Right atrium auricular region (tissue), 2 donors: Measurements from ENCODE around the gene DAGLA. TPM values are rescaled to one million over a fixed set of nuclear protein-coding genes. Genes with fewer than 3 reads are reported as not detected.

ENCODE experiments used
- DNase-seq: peaks from one replicate; pipeline ENCODE4 v3.0.0-alpha.2; 2019; ENCODE audit warnings: low spot score
- H3K27ac ChIP-seq, 2 donors: fragments of 200-600 bp; sonication (generic); 1 replicate in 1 of 2; 2 replicates in 1 of 2; pipeline ENCODE4 v1.5.1; 2016 to 2019
- H3K27me3 ChIP-seq, 2 donors: fragments of 200-600 bp; sonication (generic); one replicate each; pipeline versions ENCODE4 v1.5.1 to v1.6.0; 2017 to 2019
- H3K36me3 ChIP-seq: fragments of 200-600 bp; sonication (generic); one replicate; pipeline ENCODE4 v1.5.1; 2016
- H3K4me1 ChIP-seq, 2 donors: fragments of 200-600 bp; sonication (generic); one replicate each; pipeline versions ENCODE4 v1.5.1 to v1.6.0; 2017 to 2019
- H3K4me3 ChIP-seq, 2 donors: fragments of 200-600 bp; sonication (generic); 1 replicate in 1 of 2; 2 replicates in 1 of 2; pipeline ENCODE4 v1.5.1; 2017 to 2019; ENCODE audit warnings: mild to moderate bottlenecking in 1 of 2, moderate library complexity in 1 of 2
- H3K9me3 ChIP-seq, 2 donors: fragments of 200-600 bp; sonication (generic); one replicate each; pipeline ENCODE4 v1.5.1; 2019
- total RNA-seq, 2 donors: library from RNA; depleted of rRNA; stranded (reverse); fragments of >200 nt; gene quantifications; one replicate each; pipeline ENCODE4 v1.1.0, GENCODE V29; 2016
- TF ChIP-seq, protein P1 (sequence below), 2 donors: fragments of 200-600 bp; sonication (generic); IDR thresholded peaks; one replicate each; pipeline ENCODE4 v1.5.1; 2019; ENCODE audit warnings: antibody characterized with exemption in 2 of 2

The DAGLA gene
- total RNA-seq, 2 donors from 2014 or later: 3.9 to 5.7 TPM

DNA sequence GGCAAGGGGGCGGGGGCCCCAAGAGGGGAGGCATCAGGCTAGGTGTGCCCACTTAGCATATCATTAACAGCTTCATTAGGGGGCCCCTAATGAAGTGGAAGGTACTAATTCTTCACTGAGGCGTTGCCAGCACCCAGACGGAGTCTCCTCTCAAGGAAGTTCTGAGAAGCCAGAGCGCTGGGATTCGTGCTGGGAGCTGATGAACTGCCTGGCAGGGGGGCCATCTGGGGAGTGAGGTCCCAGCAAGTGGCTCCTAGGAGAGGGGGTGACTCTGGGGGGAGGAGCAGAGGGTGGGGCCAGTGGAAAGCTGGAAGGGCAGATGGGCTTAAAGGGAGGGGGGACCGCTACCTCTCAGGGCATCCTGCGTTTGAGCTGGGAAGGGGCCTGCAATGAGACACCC is 29.8 kb downstream of the DAGLA start:
- no peak overlapping the region for H3K4me3 ChIP-seq
- H3K9me3 ChIP-seq: no peaks in the 10 kb centered on the region
- no peaks in the 10 kb centered on the region for H3K36me3 ChIP-seq
- no peaks in the 10 kb centered on the region for H3K27me3 ChIP-seq
- no peak for DNase-seq
- H3K4me1 ChIP-seq: peaks cover 0 to 11% of the 10 kb centered on the region in 2 donors
- TF ChIP-seq, protein P1, sequence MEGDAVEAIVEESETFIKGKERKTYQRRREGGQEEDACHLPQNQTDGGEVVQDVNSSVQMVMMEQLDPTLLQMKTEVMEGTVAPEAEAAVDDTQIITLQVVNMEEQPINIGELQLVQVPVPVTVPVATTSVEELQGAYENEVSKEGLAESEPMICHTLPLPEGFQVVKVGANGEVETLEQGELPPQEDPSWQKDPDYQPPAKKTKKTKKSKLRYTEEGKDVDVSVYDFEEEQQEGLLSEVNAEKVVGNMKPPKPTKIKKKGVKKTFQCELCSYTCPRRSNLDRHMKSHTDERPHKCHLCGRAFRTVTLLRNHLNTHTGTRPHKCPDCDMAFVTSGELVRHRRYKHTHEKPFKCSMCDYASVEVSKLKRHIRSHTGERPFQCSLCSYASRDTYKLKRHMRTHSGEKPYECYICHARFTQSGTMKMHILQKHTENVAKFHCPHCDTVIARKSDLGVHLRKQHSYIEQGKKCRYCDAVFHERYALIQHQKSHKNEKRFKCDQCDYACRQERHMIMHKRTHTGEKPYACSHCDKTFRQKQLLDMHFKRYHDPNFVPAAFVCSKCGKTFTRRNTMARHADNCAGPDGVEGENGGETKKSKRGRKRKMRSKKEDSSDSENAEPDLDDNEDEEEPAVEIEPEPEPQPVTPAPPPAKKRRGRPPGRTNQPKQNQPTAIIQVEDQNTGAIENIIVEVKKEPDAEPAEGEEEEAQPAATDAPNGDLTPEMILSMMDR (IDR thresholded peaks at IDR 0.05): no peak
- no peak overlapping the region for H3K27ac ChIP-seq

DNA sequence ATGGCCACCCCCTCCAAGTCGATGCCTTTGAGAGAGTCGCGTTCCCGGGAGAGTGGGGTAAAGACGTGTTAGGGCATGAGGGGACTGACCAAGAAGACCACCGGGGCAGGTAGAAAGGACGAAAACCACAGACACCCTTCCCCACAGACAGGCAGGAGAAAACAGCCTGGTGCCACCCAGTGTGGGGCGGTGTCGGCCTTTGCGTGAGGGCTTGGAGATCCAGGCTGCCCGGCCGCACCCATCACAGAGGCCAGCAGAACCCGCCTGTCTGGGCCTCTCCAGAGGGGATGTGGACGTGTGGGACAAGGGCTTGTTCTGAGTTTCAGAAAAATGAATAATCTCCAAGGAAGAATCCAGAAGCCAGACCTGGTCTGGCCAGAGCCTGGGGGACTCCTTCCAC is 30.8 kb downstream of the DAGLA start:
- no peaks in the 10 kb centered on the region for H3K36me3 ChIP-seq
- no peak overlapping the region for H3K27ac ChIP-seq
- DNase-seq: no peak
- H3K27me3 ChIP-seq: no peaks in the 10 kb centered on the region
- TF ChIP-seq, protein P1 (IDR thresholded peaks at IDR 0.05): no peak
- no peaks in the 10 kb centered on the region for H3K9me3 ChIP-seq
- H3K4me3 ChIP-seq: no peak overlapping the region
- H3K4me1 ChIP-seq: peaks cover 0 to 11% of the 10 kb centered on the region in 2 donors

DNA sequence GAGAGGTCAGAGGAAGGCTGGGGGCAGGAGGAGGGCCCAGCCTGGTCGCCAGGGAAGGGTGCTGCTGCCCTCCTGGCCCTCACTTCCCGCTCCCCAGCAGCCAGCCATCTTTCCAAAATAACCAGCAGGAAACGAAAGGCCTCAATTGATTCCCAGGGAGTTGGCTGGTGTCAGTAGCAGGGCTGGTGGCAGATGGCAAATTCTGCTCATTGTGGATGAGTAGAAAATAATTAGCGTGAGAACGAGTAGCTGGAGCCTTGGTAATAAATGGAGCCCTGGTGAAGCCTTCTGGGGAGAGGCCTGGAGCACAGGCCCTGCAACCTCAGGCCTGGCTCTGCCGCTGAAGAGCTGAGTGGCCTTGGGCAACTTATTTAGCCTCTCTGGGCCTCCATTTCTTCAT is 31.3 kb downstream of the DAGLA start:
- Histone ChIP-seq H3K4me1 (peaks cover 0 to 7% of the 10 kb centered on the region in 2 donors), H3K36me3 (no peaks in the 10 kb centered on the region), H3K9me3 (no peaks in the 10 kb centered on the region), H3K4me3 (no peak overlapping the region), H3K27me3 (no peaks in the 10 kb centered on the region), H3K27ac (no peak overlapping the region)
- TF ChIP-seq, protein P1 (IDR thresholded peaks at IDR 0.05): no peak
- no peak for DNase-seq

DNA sequence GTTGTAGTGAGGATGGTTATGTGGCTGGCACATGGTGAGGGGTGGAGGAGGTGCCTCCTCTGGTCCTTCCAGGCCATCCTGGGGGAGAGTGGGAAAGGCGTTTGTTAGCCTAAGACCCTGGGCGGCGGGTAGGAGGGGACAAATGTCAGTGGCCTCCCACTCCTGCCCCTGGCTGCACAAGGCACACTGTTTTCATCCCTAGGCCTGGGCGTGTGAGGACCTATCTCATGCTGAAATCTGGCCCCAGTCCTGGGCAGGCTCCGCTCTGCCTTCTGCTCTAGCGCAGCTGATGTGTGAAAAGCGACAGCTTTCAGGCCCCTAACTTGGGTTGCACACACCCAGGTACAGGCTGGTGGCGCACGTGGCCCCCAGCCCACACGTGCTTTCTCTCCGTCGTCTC is 32.1 kb downstream of the DAGLA start:
- H3K4me3 ChIP-seq: no peak overlapping the region
- TF ChIP-seq, protein P1 (IDR thresholded peaks at IDR 0.05): no peak
- no peaks in the 10 kb centered on the region for H3K9me3 ChIP-seq
- H3K27me3 ChIP-seq: no peaks in the 10 kb centered on the region
- no peak for DNase-seq
- no peak overlapping the region for H3K27ac ChIP-seq
- no peaks in the 10 kb centered on the region for H3K4me1 ChIP-seq
- H3K36me3 ChIP-seq: no peaks in the 10 kb centered on the region

DNA sequence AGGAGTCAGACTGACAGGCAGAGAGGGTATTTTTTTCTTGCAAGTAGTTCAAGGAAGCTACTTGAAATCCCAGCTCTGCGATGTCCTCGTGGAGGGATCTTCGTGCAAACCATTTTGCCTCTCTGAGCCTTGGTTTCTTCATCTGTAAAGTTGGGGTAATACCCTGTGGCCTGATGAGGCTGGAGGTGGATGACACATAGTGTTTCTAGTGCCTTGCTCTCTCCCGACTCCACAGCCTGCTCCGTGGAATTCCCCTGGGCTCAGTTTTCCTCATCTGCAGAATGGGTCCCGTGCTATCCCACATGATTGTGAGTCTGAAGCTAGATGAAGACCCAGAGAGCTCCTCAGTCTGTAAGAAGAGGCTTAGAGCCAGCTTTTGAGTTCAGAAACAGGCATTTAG is 32.7 kb downstream of the DAGLA start:
- no peak for DNase-seq
- Histone ChIP-seq H3K4me1 (peaks cover 0 to 4% of the 10 kb centered on the region in 2 donors), H3K27ac (no peak overlapping the region), H3K9me3 (no peaks in the 10 kb centered on the region), H3K27me3 (no peaks in the 10 kb centered on the region), H3K36me3 (no peaks in the 10 kb centered on the region), H3K4me3 (no peak overlapping the region)
- TF ChIP-seq, protein P1 (IDR thresholded peaks at IDR 0.05): no peak

DNA sequence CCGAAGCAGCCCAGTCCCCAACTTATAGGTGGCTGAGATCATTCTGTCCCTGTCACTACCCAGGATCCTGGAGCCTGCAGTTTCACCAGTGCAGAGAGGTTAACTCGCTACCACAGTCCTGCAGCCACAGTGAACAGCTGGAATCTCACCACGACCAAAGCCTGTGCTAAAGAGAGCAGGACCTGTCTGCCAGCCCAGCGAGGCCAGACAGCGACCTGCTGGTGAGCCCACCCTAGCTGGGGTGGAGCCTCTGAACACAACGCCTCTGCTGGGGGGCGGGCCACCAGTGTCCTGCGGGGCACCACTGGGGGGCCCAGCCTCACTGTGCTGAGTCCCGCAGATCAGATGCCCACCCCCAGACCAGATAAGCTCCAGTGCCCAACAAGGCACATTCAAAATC is 33.3 kb downstream of the DAGLA start:
- Histone ChIP-seq H3K27me3 (no peaks in the 10 kb centered on the region), H3K27ac (no peak overlapping the region), H3K4me3 (no peak overlapping the region), H3K9me3 (no peaks in the 10 kb centered on the region), H3K4me1 (peaks cover 0 to 10% of the 10 kb centered on the region in 2 donors), H3K36me3 (no peaks in the 10 kb centered on the region)
- DNase-seq: no peak
- TF ChIP-seq, protein P1 (IDR thresholded peaks at IDR 0.05): no peak
